GM18868 (cell line): ENCODE measurements around the gene FTSJ3.

ENCODE experiments used
- ATAC-seq: cut with Tn5 transposase; IDR thresholded peaks from one replicate; pipeline ENCODE4 v1.9.1; 2021; ENCODE audit warnings: mild to moderate bottlenecking, moderate library complexity; ENCODE audit not compliant: unreplicated experiment

Gene FTSJ3

GRCh38 chr17:63830904-63831491, 3.5 kb upstream of the FTSJ3 start:
- ATAC-seq = no peak

GRCh38 chr17:63830278-63830677, 2.8 kb upstream of the FTSJ3 start:
- no peak for ATAC-seq

GRCh38 chr17:63828936-63829335, 1.5 kb upstream of the FTSJ3 start:
- no peak for ATAC-seq

- ATAC-seq = no peak
These were observed 348 bp upstream of the FTSJ3 start for GRCh38 chr17:63827801-63828221.

- no peak for ATAC-seq
These were observed 928 bp downstream of the FTSJ3 start for GRCh38 chr17:63826468-63827001.

- no peak for ATAC-seq
These were observed 3.1 kb downstream of the FTSJ3 start for GRCh38 chr17:63824362-63824761.

- no peak for ATAC-seq
These were observed 3.7 kb downstream of the FTSJ3 start for GRCh38 chr17:63823659-63824331.

GRCh38 chr17:63822537-63822936, 4.9 kb downstream of the FTSJ3 start:
- no peak for ATAC-seq

GRCh38 chr17:63821804-63822203, 5.7 kb downstream of the FTSJ3 start:
- ATAC-seq = no peak

GRCh38 chr17:63820963-63821561, 6.4 kb downstream of the FTSJ3 start:
- ATAC-seq = no peak

- no peak for ATAC-seq
These were observed 7.6 kb downstream of the FTSJ3 start for GRCh38 chr17:63819585-63820537.

GRCh38 chr17:63819131-63819530, 8.3 kb downstream of the FTSJ3 start:
- ATAC-seq = no peak

GRCh38 chr17:63817736-63818385, 9.6 kb downstream of the FTSJ3 start:
- ATAC-seq = no peak

GRCh38 chr17:63816669-63817068, 10.8 kb downstream of the FTSJ3 start:
- no peak for ATAC-seq

GRCh38 chr17:63816123-63816522, 11.3 kb downstream of the FTSJ3 start:
- ATAC-seq = no peak

GRCh38 chr17:63809970-63810369, 17.5 kb downstream of the FTSJ3 start:
- no peak for ATAC-seq

- ATAC-seq = no peak
These were observed 21.9 kb downstream of the FTSJ3 start for GRCh38 chr17:63805591-63805990.

GRCh38 chr17:63804328-63804727, 23.1 kb downstream of the FTSJ3 start:
- ATAC-seq = no peak

- ATAC-seq = no peak
These were observed 26.7 kb downstream of the FTSJ3 start for GRCh38 chr17:63800783-63801182.

- no peak for ATAC-seq
These were observed 28.8 kb downstream of the FTSJ3 start for GRCh38 chr17:63798572-63799106.
